Small intestine (tissue), 7 donors: ENCODE results near the gene REPIN1. TPM values are rescaled to one million over a fixed set of nuclear protein-coding genes. Genes with fewer than 3 reads are reported as not detected.

Source experiments
- DNase-seq, 2 donors: peaks; one replicate each; pipeline versions ENCODE4 v3.0.0 to v3.0.0-alpha.2; 2013
- FAIRE-seq: peaks from 2 replicates; lab custom pipeline; 2012; peaks lifted over from hg19 to GRCh38; lab: Jason Lieb, UNC
- H3K27ac ChIP-seq, 3 donors: one replicate each; pipeline ENCODE4 v1.5.1; 2013; ENCODE audit warnings: low read length in 2 of 3, mild to moderate bottlenecking in 2 of 3, control low read depth in 1 of 3, inconsistent platforms in 1 of 3, low read depth in 1 of 3, moderate library complexity in 1 of 3
- H3K27me3 ChIP-seq, 3 donors: one replicate each; pipeline ENCODE4 v1.6.1; 2013; ENCODE audit warnings: low read length in 3 of 3, inconsistent platforms in 1 of 3; ENCODE audit not compliant: control insufficient read depth in 3 of 3, insufficient read depth in 3 of 3
- H3K36me3 ChIP-seq, 3 donors: one replicate each; pipeline ENCODE4 v1.6.1; 2013; ENCODE audit warnings: low read length in 3 of 3, inconsistent platforms in 1 of 3, low read depth in 1 of 3, mild to moderate bottlenecking in 1 of 3, moderate library complexity in 1 of 3; ENCODE audit not compliant: control insufficient read depth in 3 of 3, insufficient read depth in 2 of 3
- H3K4me1 ChIP-seq, 3 donors: one replicate each; pipeline ENCODE4 v1.6.1; 2013; ENCODE audit warnings: low read length in 2 of 3, inconsistent platforms in 1 of 3, low read depth in 1 of 3, mild to moderate bottlenecking in 1 of 3, moderate library complexity in 1 of 3; ENCODE audit not compliant: control insufficient read depth in 3 of 3, insufficient read depth in 2 of 3
- H3K4me3 ChIP-seq, 3 donors: one replicate each; pipeline ENCODE4 v1.5.1; 2013; ENCODE audit warnings: low read length in 3 of 3, control low read depth in 1 of 3, inconsistent platforms in 1 of 3, low read depth in 1 of 3, mild to moderate bottlenecking in 1 of 3, moderate library complexity in 1 of 3
- H3K9me3 ChIP-seq, 2 donors: one replicate each; pipeline ENCODE4 v1.6.1; 2013; ENCODE audit warnings: low read depth in 1 of 2, low read length in 1 of 2; ENCODE audit not compliant: control insufficient read depth in 2 of 2, insufficient read depth in 1 of 2
- WGBS, 3 donors: extraction: QIAGEN DNeasy Blood & Tissue Kit; methylation state at CpG; one replicate each; pipeline ENCODE4 v1.1.7; 2013; 5-methylcytosine and 5-hydroxymethylcytosine counted together
- polyA plus RNA-seq, 4 donors: library from polyadenylated mRNA; stranded (reverse) in 3 of 4; unstranded in 1 of 4; fragments of 200-250 nt in 3 of 4; fragments of 120-200 nt in 1 of 4; gene quantifications; one replicate each; pipeline versions ENCODE4 v1.2.1 to v1.2.3, GENCODE V29; 2013
- donor health status: healthy with polysubstance abuse.
- donor health status: control.
- donor health status: control.
- donor health status: Bipolar disorder and iron deficiency.
- donor health status: healthy.

REPIN1 gene
- polyA plus RNA-seq, 4 donors = 46.5 to 138 (median 78.0) TPM

- H3K4me1 ChIP-seq = peaks cover 2 to 29% (median 9%) of the 10 kb centered on the region in 3 donors
- peaks cover 0 to 50% (median 0%) of the 10 kb centered on the region in 3 donors for H3K36me3 ChIP-seq
- no peaks in the 10 kb centered on the region for H3K9me3 ChIP-seq
- FAIRE-seq = no peak
- peak overlapping the region in 1 of 3 donors; percentile 24 for H3K27ac ChIP-seq
- H3K27me3 ChIP-seq = no peaks in the 10 kb centered on the region
- WGBS, 3 donors = 82 to 85% (median 83%) methylated on average over 16 to 22 of the region's 22 CpGs
- no peak overlapping the region for H3K4me3 ChIP-seq
- DNase-seq = no peak
Measured at GRCh38 chr7:150408393-150409299, 40.0 kb downstream of the REPIN1 start.

- Histone ChIP-seq H3K36me3 (peaks cover 0 to 50% (median 0%) of the 10 kb centered on the region in 3 donors), H3K27ac (no peak overlapping the region), H3K4me1 (peaks cover 0 to 21% (median 3%) of the 10 kb centered on the region in 3 donors), H3K4me3 (no peak overlapping the region), H3K27me3 (no peaks in the 10 kb centered on the region), H3K9me3 (no peaks in the 10 kb centered on the region)
- FAIRE-seq = no peak
- no peak for DNase-seq
- WGBS, 3 donors = 77 to 82% (median 80%) methylated on average over 9 to 10 of the region's 10 CpGs
Measured at GRCh38 chr7:150409300-150410030, 40.8 kb downstream of the REPIN1 start.

- FAIRE-seq = no peak
- 89 to 94% (median 92%) methylated on average over 7 of the region's 7 CpGs for WGBS, 3 donors
- Histone ChIP-seq H3K4me3 (no peak overlapping the region), H3K27ac (no peak overlapping the region), H3K9me3 (no peaks in the 10 kb centered on the region), H3K36me3 (peaks cover 0 to 50% (median 0%) of the 10 kb centered on the region in 3 donors), H3K27me3 (no peaks in the 10 kb centered on the region), H3K4me1 (peaks cover 0 to 17% (median 3%) of the 10 kb centered on the region in 3 donors)
- no peak for DNase-seq
Measured at GRCh38 chr7:150410131-150410530, 41.5 kb downstream of the REPIN1 start.

GRCh38 chr7:150410680-150411346 is 42.2 kb downstream of the REPIN1 start:
- FAIRE-seq (no peak), DNase-seq (no peak)
- peaks cover 0 to 50% (median 0%) of the 10 kb centered on the region in 3 donors for H3K36me3 ChIP-seq
- WGBS, 3 donors = 75 to 85% (median 81%) methylated on average over 10 of the region's 10 CpGs
- H3K27ac ChIP-seq = no peak overlapping the region
- H3K4me1 ChIP-seq = peaks cover 0 to 15% (median 3%) of the 10 kb centered on the region in 3 donors
- H3K9me3 ChIP-seq = no peaks in the 10 kb centered on the region
- H3K27me3 ChIP-seq = no peaks in the 10 kb centered on the region
- H3K4me3 ChIP-seq = no peak overlapping the region

GRCh38 chr7:150411606-150412005 is 43.0 kb downstream of the REPIN1 start:
- no peak for DNase-seq
- Histone ChIP-seq H3K27ac (no peak overlapping the region), H3K4me3 (no peak overlapping the region), H3K27me3 (no peaks in the 10 kb centered on the region), H3K9me3 (no peaks in the 10 kb centered on the region), H3K4me1 (peaks cover 0 to 7% (median 3%) of the 10 kb centered on the region in 3 donors), H3K36me3 (peaks cover 0 to 50% (median 0%) of the 10 kb centered on the region in 3 donors)
- 78 to 86% (median 82%) methylated on average over 11 of the region's 11 CpGs for WGBS, 3 donors
- FAIRE-seq = no peak

GRCh38 chr7:150412016-150412415 is 43.4 kb downstream of the REPIN1 start:
- no peaks in the 10 kb centered on the region for H3K27me3 ChIP-seq
- H3K36me3 ChIP-seq = peaks cover 0 to 50% (median 0%) of the 10 kb centered on the region in 3 donors
- peaks cover 0 to 4% (median 3%) of the 10 kb centered on the region in 3 donors for H3K4me1 ChIP-seq
- H3K9me3 ChIP-seq = no peaks in the 10 kb centered on the region
- H3K27ac ChIP-seq = no peak overlapping the region
- H3K4me3 ChIP-seq = no peak overlapping the region
- 92 to 96% (median 93%) methylated on average over 11 of the region's 11 CpGs for WGBS, 3 donors
- DNase-seq (no peak), FAIRE-seq (no peak)

- WGBS, 3 donors = 82 to 86% (median 85%) methylated on average over 37 of the region's 37 CpGs
- no peak for DNase-seq
- no peaks in the 10 kb centered on the region for H3K4me1 ChIP-seq
Measured at GRCh38 chr7:150412518-150413488, 44.2 kb downstream of the REPIN1 start.

More at GRCh38 chr7:150412518-150413488, 44.2 kb downstream of the REPIN1 start:
- no peak for FAIRE-seq
- Histone ChIP-seq H3K27me3 (no peaks in the 10 kb centered on the region), H3K36me3 (peaks cover 0 to 48% (median 0%) of the 10 kb centered on the region in 3 donors), H3K27ac (no peak overlapping the region), H3K9me3 (no peaks in the 10 kb centered on the region), H3K4me3 (no peak overlapping the region)
